ENCODE results near the gene SNTG2. TPM values are rescaled to one million over a fixed set of nuclear protein-coding genes. Genes with fewer than 3 reads are reported as not detected.

SNTG2 gene
- total RNA-seq, 1 experiment from 2014 or later: not detected

DNA sequence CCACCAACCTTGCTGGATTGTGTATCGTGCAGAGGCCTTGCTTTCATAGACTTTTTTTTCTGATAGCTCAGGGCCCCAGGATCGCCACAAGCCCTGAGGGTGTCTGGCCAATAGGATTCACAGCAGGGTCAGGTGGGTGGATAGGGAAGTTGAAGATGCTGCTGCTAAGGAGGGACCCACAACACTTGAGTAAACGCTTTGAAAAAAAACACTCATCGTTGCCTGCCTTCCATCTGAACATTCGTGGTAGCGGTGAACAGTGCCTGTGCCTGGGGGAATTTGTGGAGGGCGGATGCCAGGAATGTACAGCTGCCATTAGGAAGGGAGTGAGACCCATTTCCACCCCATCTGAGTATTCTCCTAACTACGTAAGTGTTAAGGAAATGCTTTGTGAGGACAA is 358.0 kb downstream of the SNTG2 start:
- no peak for DNase-seq (ENCODE audit: low read depth)

DNA sequence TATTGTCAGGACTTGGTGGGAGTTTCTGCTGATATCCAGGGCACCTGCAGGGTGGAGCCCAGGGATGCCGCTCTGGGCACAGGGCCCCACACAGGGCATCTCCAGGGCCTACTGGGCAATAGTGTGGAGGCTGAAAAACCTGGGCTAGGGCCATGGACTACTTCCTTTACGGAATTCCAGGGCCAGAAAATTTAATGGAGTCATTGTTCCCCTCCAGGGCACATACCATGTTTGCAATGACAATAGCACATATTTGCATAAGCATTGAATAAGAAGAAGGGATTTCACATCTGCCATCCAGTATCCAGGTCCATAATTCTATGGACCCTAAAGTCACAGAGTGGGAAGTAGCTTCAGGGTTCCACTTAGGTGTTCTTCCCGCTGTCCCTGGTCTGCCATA is 358.9 kb downstream of the SNTG2 start:
- no peak for DNase-seq (ENCODE audit: low read depth)

GRCh38 chr2:1310202-1310601 is 359.6 kb downstream of the SNTG2 start:
- DNase-seq (ENCODE audit: low read depth): no peak

DNA sequence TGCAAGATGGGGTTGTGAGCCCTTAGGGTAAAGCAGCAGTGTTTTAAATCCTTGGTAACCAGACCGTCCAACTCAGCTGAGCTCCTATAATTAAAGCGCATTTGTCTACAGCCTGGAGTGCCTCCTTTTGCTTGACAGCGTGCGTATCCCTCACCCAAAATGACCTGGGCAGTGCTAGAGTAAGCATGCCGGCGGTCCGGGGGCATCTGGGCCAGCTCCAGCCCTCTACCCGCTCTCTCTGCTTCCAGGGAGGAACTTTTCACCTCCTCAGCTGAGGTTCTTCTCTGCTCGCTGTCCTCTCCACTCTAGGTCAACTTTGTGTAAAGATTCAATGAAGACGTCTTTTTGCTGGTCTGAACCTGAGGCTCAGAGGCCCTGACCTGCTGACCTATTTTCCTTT is 360.2 kb downstream of the SNTG2 start:
- no peak for DNase-seq (ENCODE audit: low read depth)

- no peak for DNase-seq (ENCODE audit: low read depth)
Measured at GRCh38 chr2:1313240-1313924, 362.7 kb downstream of the SNTG2 start.

GRCh38 chr2:1314254-1314653 is 363.6 kb downstream of the SNTG2 start:
- DNase-seq (ENCODE audit: low read depth): no peak

DNA sequence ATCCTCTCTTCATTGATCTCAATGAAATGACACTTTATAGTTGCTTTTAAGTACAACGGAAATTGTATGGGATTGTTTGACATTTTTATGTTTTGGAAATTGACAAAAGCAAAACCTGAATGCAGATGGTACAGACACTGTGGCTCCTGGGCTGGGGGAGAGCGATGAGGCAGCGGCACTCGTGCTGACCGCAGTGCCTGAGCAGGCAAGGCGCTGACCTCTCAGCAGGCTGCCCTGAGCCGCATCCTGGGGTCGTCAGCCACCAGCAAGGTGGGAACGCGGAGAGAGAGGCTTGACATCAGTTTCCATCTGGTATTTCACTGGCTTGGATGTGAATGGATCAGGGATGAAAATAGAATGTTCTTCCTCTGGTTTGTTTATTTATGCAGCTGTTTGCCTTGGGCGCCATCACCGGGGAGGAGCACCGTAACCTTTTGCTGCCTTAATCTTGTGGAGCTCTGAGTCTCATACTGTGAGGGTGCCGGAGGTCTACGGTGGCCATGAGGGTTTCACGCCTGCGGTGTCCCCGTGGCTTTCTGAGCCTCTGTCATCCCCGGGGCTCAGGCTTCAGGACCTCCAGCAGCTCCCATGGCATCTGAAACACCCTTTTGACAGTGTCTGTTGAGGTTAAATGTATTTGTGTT is 367.8 kb downstream of the SNTG2 start:
- no peak for DNase-seq (ENCODE audit: low read depth)

GRCh38 chr2:1319393-1319792 is 368.7 kb downstream of the SNTG2 start:
- no peak for DNase-seq (ENCODE audit: low read depth)

DNA sequence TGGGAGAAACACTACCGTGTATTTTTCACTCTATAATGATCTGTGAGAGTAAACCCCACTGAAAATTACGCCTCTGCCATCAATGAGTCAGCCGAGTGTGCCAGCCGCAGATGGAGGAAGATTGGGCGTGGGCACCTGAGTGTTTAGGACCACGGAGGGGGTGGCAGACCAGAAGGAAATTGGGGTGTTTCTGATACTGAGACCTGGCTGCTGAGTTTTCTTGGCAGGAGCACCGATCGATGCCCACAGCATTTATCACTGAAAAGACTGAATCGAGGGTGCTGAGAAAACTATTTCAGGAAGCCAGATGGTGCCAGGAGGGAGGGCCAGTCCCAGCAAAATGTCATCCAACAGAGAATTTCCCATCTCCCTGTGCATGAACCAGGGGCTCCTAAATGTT is 370.7 kb downstream of the SNTG2 start:
- DNase-seq (ENCODE audit: low read depth): no peak

- DNase-seq (ENCODE audit: low read depth): no peak
Measured at GRCh38 chr2:1324884-1325283, 374.2 kb downstream of the SNTG2 start.

- no peak for DNase-seq (ENCODE audit: low read depth)
Measured at GRCh38 chr2:1328684-1329083, 378.0 kb downstream of the SNTG2 start.

DNA sequence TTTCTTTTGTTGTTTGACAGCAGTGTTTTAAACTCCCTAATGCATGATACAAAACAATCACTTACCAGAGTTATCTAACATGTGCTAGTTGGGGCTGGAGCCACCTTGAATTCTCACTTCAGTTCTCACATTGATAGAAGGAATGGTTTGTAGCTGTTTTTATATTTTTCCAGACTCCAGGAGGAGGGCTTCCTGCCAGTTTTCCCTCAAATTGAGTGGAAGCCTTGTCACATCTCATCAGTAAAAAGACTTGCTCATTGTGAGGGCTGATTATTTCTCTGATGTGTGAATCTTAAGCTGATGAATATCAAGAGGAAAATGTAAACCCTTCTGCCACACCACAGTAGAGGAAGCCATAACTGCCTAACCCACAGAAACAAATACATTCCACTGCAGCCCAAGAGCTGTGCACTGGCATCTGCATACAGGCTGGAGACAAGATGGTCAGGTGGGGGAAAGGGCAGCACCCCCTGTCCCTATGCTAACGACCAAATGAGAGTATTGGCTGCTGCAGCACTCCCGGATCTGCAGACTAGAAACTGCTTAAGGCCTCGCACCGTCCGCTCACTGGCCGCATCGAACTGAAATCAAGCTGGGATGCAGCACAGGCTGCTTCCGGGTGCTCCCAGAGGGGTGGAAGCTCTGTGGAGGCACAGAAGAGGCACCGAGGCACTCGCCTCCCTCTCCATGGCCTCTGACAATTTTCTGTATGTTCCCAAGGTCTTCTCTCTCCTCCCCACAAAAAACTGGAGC is 388.9 kb downstream of the SNTG2 start:
- DNase-seq (ENCODE audit: low read depth): no peak

DNA sequence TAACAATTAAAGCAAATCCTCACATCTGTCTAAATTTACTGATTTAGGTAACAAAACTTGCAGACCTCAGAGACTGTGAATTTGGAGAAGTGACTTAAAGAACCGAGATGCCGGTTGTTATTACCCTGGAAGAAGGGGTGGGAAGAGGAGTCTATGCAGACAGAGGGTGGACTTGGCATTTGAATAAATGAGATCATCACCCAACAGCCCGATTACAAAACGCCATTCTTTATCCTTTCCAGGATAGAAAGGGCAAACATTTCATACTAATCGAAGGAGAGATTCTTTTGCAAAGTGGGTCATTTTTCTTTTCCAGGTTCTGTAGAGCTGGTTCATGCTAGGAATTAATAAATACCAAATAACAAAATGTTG is 389.5 kb downstream of the SNTG2 start:
- DNase-seq (ENCODE audit: low read depth): no peak

- DNase-seq (ENCODE audit: low read depth): no peak
Measured at GRCh38 chr2:1341404-1342120, 390.9 kb downstream of the SNTG2 start.

GRCh38 chr2:1348789-1349188 is 398.1 kb downstream of the SNTG2 start:
- no peak for DNase-seq (ENCODE audit: low read depth)

DNA sequence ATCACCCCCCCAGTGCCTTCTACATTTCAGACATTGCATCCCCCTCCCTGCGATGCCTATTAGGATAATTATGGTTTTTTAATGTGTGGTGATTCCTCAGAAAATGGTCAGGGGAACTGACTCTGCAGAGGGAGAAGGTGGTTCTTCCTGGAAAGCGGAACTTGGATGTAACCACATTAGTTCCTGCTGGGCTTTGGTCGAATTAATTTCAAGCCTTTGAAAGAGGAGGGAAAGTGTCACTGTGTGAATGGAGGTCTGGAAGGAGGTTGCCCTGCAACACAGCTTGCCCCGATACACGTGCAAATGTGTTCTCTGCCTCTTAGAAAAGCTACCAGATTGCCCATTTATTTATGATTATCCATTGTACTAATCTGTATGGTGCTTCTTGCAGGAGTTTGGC is 399.5 kb downstream of the SNTG2 start:
- no peak for DNase-seq (ENCODE audit: low read depth)

DNA sequence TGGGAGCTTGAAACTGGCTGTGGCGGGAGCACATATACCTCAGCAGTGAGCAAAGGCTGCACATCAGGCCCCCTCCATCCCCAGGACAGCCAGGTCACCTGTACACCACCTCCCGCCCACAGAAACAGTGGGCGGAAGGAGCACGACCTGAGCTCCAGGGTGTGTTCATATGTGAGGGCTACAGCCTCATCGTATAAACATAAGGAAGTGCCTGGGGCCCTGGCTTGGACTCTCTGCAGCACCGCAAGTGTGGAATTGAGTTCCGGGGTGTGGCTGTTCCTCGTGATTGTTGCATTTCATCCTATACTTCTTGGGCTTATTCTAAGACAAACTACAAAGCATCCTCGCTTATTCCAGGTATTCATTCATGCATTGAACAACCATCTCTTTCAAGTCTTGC is 402.5 kb downstream of the SNTG2 start:
- no peak for DNase-seq (ENCODE audit: low read depth)

DNA sequence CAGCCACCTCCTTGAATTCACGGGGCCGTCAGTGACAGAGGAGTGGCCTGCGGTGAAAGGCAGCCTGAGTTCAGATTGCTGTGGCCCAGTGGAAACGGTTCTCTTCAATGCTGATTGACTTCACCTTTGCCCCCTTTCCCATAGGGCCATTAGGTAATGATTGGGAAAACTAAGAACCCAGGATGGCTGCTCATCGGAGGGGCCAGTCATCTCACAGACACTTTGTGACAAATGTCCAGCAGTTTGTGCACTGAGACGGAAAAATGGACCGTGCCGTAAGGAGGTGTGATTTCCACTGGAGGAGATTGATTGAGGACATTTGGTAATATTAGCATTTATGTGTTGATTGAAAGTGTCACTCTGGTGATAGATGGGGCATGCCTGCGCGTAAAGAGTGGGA is 402.9 kb downstream of the SNTG2 start:
- DNase-seq (ENCODE audit: low read depth): no peak

DNA sequence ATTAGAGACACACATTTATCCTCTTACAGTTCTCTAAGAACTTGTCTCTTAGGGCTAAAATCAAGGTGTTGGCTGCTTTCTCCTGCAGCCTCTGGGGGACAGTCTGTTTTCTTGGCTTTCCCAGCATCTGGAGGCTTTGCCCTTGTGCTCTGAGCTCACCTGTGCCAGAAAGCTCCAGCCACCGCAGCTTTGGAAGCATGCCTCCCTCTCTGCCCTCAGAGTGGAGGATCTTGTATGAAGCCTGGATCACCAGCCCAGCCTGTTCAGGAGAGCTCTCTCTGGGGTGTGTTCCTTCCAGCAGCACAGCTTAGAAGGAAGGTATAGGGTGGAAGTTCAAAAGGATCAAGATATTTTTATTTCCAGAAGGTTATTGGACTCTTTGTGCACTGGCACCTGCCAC is 409.5 kb downstream of the SNTG2 start:
- no peak for DNase-seq (ENCODE audit: low read depth)

GRCh38 chr2:1360557-1361250 is 410.1 kb downstream of the SNTG2 start:
- DNase-seq (ENCODE audit: low read depth): no peak

DNA sequence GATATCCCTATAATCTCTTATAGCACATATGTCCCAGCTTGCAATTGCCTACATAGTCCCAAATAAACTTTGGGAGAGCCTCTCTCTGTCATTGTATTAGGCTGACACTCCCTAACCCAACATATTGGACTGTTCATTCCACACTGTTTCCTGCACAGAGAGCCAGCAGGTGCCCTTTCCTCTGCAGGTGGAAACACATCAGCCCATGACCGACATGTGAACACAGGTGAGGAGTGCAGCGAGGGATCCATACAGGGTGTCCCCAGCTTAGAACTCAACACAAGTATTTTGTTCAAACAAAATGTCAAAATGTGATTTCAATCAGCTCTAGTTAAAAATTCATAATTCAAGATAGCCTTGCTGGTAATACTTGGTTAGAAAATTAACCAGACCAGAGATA is 412.7 kb downstream of the SNTG2 start:
- no peak for DNase-seq (ENCODE audit: low read depth)

Measured in HT1080 (cell line).